Measurements from ENCODE around the gene PRKACB. TPM values are rescaled to one million over a fixed set of nuclear protein-coding genes. Genes with fewer than 3 reads are reported as not detected.

The PRKACB gene
- total and polyA plus RNA-seq, 10 of the 15 experiments (the other 5 are each of a cell fraction or from before 2014, with no cell fraction given), result 3.1 to 9.0 (median 7.1) TPM; not detected in 1

DNA sequence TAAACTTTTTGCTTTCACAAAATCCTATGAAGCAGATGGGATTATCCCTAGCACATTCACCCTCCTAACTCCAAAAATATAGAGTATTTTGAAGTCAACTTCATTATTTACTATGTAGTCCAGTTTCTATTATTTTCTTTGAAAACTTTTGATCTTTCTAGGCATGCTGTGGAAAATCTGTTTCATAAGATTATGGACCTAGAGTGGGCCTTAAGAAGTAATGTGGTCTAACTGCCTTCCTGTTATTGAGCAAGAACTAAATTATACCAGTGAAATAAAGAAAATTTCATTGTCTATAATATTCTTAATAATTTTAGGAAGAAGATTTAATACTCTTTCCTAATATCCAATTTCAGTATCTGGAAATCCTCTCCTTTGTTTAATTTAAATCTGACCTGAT is 58.1 kb downstream of the PRKACB start:
- Histone ChIP-seq H3K27me3 (replicated peaks in 1 of 2; ENCODE audit: control insufficient read depth in 2 of 2, insufficient read depth in 2 of 2, low read length in 1 of 2) (no peaks in the 10 kb centered on the region), H3K9ac (ENCODE audit: control insufficient read depth, insufficient read depth, low read length) (no peak overlapping the region), H3K4me2 (ENCODE audit: control insufficient read depth, insufficient read depth) (no peak overlapping the region), H2AFZ (ENCODE audit: control insufficient read depth, low read depth, low read length) (no peak overlapping the region), H3K79me2 (ENCODE audit: control insufficient read depth, insufficient read depth, low read length) (no peaks in the 10 kb centered on the region), H3K27ac (ENCODE audit: control insufficient read depth, insufficient read depth) (no peak overlapping the region), H3K9me3 (replicated peaks; ENCODE audit: control insufficient read depth, insufficient read depth, low read length) (no peaks in the 10 kb centered on the region), H3K4me3 (no peak overlapping the region), H4K20me1 (ENCODE audit: control insufficient read depth, insufficient read depth) (no peaks in the 10 kb centered on the region), H3K36me3 (ENCODE audit: control insufficient read depth in 2 of 2, insufficient read depth in 2 of 2, low read length in 1 of 2) (no peaks in the 10 kb centered on the region; a peak in 1 of 4 replicates), H3K4me1 (ENCODE audit: control insufficient read depth, insufficient read depth, low read length) (no peaks in the 10 kb centered on the region)
- SMC1A ChIA-PET (ENCODE audit: uncharacterized antibody, unreplicated experiment), result interaction anchor here (1.2 kb wide), 1 partner anchor 16 kb away, joined by 3 read pairs; no protein-coding TSS in a partner anchor
- ATAC-seq, result no peak
- TF ChIP-seq MTA2 (IDR thresholded peaks at IDR 0.05; ENCODE audit: low read depth), result no peak
- no peak for TF ChIP-seq SIN3A (IDR thresholded peaks at IDR 0.05; ENCODE audit: low read depth, low read length)
- no peak for TF ChIP-seq GATAD2B (conservative IDR thresholded peaks at IDR 0.05; ENCODE audit: low read depth)
- no peak for TF ChIP-seq CBX5 (IDR thresholded peaks at IDR 0.05; ENCODE audit: low read depth)
- no peak for TF ChIP-seq NR2C2 (IDR thresholded peaks at IDR 0.05; ENCODE audit: borderline replicate concordance, control insufficient read depth, insufficient read length, low read depth)
- no peak for TF ChIP-seq IKZF1 (conservative IDR thresholded peaks at IDR 0.05)
- TF ChIP-seq PRDM15 (CRISPR knock-in tag; IDR thresholded peaks at IDR 0.05), result no peak
- TF ChIP-seq SMC3 (IDR thresholded peaks at IDR 0.05; ENCODE audit: borderline replicate concordance, low read length), result no peak
- no peak for TF ChIP-seq RB1 (IDR thresholded peaks at IDR 0.05; ENCODE audit: borderline replicate concordance)
- no peak for TF ChIP-seq SP1 (IDR thresholded peaks at IDR 0.05; ENCODE audit: low read depth, low read length)
- no peak for TF ChIP-seq MTA3 (IDR thresholded peaks at IDR 0.05; ENCODE audit: borderline replicate concordance, low read length)
- TF ChIP-seq RAD21 (IDR thresholded peaks at IDR 0.05; ENCODE audit: insufficient read depth, low read depth, low read length), result no peak
- in situ Hi-C loops (cut with MboI) (no loop called here), intact Hi-C loops (cut with micrococcal nuclease; ENCODE audit: unreplicated experiment) (no loop called here)
- POLR2A ChIA-PET, result no interaction called here
- RAD21 ChIA-PET (ENCODE audit: unreplicated experiment), result no interaction called here
- CTCF ChIA-PET, result no interaction called here
- no peak for DNase-seq (ENCODE audit: low read depth, low spot score)
- BruUV-seq (replicated peaks), result no TSS peak
- no peak for FAIRE-seq
